ENCODE measurements around the gene CPNE2. TPM values are rescaled to one million over a fixed set of nuclear protein-coding genes. Genes with fewer than 3 reads are reported as not detected.

The CPNE2 gene
- total and polyA plus RNA-seq, 2 donors, result 24.6 to 43.0 TPM

DNA sequence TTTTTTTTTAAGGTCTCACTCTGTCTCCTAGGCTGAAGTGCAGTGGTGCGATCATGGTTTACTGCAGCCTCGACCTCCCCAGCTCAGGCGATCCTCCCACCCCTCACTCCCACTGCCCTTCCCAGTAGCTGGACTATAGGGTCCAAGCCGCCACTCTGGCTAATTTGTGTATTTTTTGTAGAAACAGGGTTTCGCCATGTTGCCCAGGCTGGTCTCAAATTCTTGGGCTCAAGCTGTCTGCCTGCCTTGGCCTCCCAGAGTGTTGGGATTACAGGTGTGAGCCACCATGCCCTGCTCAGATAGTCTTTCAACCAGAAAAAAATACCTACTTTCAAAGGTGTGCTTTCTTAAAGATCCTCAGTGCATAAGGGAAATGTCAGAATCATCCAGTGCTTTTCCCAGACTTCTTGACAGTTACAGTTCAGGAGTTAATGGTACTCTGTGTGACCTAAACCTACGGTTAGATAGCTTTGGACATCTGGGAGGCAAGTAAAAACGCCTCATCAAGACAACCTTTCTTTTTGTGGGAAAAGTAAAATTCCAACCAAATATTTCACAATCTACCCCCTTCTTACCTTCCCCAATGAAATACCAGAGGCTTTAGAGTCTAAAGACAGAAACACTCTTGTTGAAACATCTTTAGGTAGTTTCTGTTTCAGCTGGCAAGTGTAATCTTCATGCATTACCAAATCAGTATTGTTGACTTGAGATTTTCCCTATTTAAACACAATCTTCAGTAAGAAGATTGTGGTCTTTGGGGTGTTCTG, 100.5 kb downstream of the CPNE2 start:
- 82% methylated on average over 7 of the region's 7 CpGs for WGBS
- Histone ChIP-seq H3K27ac (ENCODE audit: low read depth) (no peak overlapping the region), H3K4me3 (ENCODE audit: low read depth, low read length) (no peak overlapping the region), H3K4me1 (ENCODE audit: insufficient read depth) (no peaks in the 10 kb centered on the region), H3K36me3 (ENCODE audit: insufficient read depth) (no peaks in the 10 kb centered on the region)
- no peak for DNase-seq (ENCODE audit: extremely low spot score)

DNA sequence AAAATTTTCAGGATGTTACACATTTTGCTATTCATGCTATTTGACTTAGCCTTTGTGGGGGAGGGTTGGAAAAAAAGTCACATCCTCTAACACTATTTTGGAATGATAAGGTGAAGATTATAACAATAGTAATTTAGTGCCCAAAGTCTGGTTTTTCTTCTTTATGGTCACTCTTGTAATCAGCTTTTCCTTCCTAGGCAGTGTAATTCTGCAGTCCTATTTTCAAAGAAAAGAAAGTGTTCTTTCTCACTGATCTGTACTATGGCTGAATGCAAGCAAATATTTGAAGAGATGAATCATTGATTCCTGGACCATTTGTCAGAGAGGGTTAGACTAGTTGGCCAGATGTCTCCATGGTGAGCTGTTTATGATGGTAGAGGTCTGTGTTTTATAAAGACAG, 102.1 kb downstream of the CPNE2 start:
- DNase-seq (ENCODE audit: extremely low spot score), result no peak
- Histone ChIP-seq H3K27ac (ENCODE audit: low read depth) (no peak overlapping the region), H3K4me1 (ENCODE audit: insufficient read depth) (no peaks in the 10 kb centered on the region), H3K4me3 (ENCODE audit: low read depth, low read length) (no peak overlapping the region), H3K36me3 (ENCODE audit: insufficient read depth) (no peaks in the 10 kb centered on the region)

DNA sequence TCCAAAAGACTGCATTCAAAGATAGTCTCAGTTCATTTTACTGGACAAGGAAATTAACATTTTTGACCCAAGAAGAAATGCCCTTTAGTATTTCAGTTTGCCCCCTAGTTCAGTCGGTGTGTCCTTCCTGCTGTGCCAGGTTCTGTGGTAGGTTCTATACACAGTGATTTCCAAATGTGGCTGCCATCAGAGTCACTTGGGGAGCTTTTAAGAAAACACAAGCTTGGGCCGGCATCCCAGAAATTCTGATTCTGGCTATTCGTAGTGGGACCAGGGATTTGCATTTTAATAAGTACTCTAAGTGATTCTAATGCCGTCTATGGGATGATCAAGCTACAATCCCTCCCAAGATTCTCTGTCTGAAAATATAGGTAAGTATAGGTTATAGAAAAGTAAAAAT, 103.9 kb downstream of the CPNE2 start:
- no peaks in the 10 kb centered on the region for H3K36me3 ChIP-seq (ENCODE audit: insufficient read depth)
- H3K4me1 ChIP-seq (ENCODE audit: insufficient read depth), result no peaks in the 10 kb centered on the region
- H3K27ac ChIP-seq (ENCODE audit: low read depth), result no peak overlapping the region
- H3K4me3 ChIP-seq (ENCODE audit: low read depth, low read length), result no peak overlapping the region
- DNase-seq (ENCODE audit: extremely low spot score), result no peak
- 56% methylated on average over 4 of the region's 4 CpGs for WGBS

DNA sequence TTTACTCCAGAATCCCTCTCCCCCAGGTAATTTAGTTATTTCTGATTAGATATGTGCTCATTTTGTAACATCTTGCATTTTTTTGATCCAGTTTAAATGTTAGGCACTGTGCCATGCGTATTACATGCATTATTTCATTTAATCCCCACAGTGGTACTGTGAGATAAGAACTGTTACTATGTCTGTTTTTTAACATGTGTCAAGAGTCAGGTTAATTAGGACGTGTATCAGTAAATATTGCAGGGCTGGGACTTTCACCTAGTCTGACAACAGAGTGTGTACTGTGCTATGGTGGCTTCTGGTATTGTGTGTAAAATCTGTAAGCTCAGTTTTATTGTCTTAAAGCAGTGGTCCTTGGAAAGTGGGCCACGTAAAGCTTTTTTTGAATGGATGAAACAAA, 104.4 kb downstream of the CPNE2 start:
- no peak overlapping the region for H3K27ac ChIP-seq (ENCODE audit: low read depth)
- H3K4me1 ChIP-seq (ENCODE audit: insufficient read depth), result no peaks in the 10 kb centered on the region
- 62% methylated on average over 3 of the region's 3 CpGs for WGBS

More for the DNA sequence above, 104.4 kb downstream of the CPNE2 start:
- Histone ChIP-seq H3K36me3 (ENCODE audit: insufficient read depth) (no peaks in the 10 kb centered on the region), H3K4me3 (ENCODE audit: low read depth, low read length) (no peak overlapping the region)
- no peak for DNase-seq (ENCODE audit: extremely low spot score)

Other genes starting within 250 kb of the CPNE2 start
- gene SLC12A3, start 227.4 kb upstream of the CPNE2 start, total RNA-seq, result 0.16 TPM
- gene SLC12A3, start 227.4 kb upstream of the CPNE2 start, polyA plus RNA-seq, result 0.06 TPM
- 113 TPM for gene HERPUD1, start 160.4 kb upstream of the CPNE2 start, total RNA-seq
- 102 TPM for gene HERPUD1, start 160.4 kb upstream of the CPNE2 start, polyA plus RNA-seq
- gene CETP, start 130.6 kb upstream of the CPNE2 start, total RNA-seq, result 1.6 TPM
- gene CETP, start 130.6 kb upstream of the CPNE2 start, polyA plus RNA-seq, result 0.25 TPM
- 10.7 TPM for gene NLRC5, start 103.0 kb upstream of the CPNE2 start, total RNA-seq
- gene NLRC5, start 103.0 kb upstream of the CPNE2 start, polyA plus RNA-seq, result 13.3 TPM
- gene PSME3IP1, start 93.5 kb downstream of the CPNE2 start, total RNA-seq, result 61.8 TPM
- 63.1 TPM for gene PSME3IP1, start 93.5 kb downstream of the CPNE2 start, polyA plus RNA-seq
- 59.5 TPM for gene RSPRY1, start 93.7 kb downstream of the CPNE2 start, total RNA-seq
- gene RSPRY1, start 93.7 kb downstream of the CPNE2 start, polyA plus RNA-seq, result 18.3 TPM
- gene ARL2BP, start 152.7 kb downstream of the CPNE2 start, total RNA-seq, result 84.5 TPM
- gene ARL2BP, start 152.7 kb downstream of the CPNE2 start, polyA plus RNA-seq, result 58.3 TPM
- gene PLLP, start 192.1 kb downstream of the CPNE2 start, total RNA-seq, result 2.5 TPM
- gene PLLP, start 192.1 kb downstream of the CPNE2 start, polyA plus RNA-seq, result 9.5 TPM